Bronchial epithelial cell (primary cell): ENCODE measurements around the gene SLC26A11. TPM values are rescaled to one million over a fixed set of nuclear protein-coding genes. Genes with fewer than 3 reads are reported as not detected.
A peak's percentile ranks its signal among the peaks of the same experiment; 100 is the strongest.

Experiments used
- DNase-seq: peaks from one replicate; pipeline ENCODE4 v3.0.0-alpha.2; 2010; ENCODE audit warnings: low read depth
- FAIRE-seq: peaks from 2 replicates; lab custom pipeline; 2011; peaks lifted over from hg19 to GRCh38; lab: Jason Lieb, UNC
- H3K27me3 ChIP-seq: 2 replicates; pipeline ENCODE4 v1.5.1; 2011; ENCODE audit warnings: low read length; ENCODE audit not compliant: control insufficient read depth, insufficient read depth
- H3K36me3 ChIP-seq: 2 replicates; pipeline ENCODE4 v1.5.1; 2011; ENCODE audit warnings: low read length; ENCODE audit not compliant: control insufficient read depth, insufficient read depth
- H3K4me3 ChIP-seq: 2 replicates; pipeline ENCODE4 v1.5.1; 2011; ENCODE audit warnings: mild to moderate bottlenecking, low read depth, low read length, control low read depth
- total RNA-seq: library from RNA; depleted of rRNA; stranded (reverse); fragments of >200 nt; gene quantifications from 2 replicates; pipeline ENCODE4 v1.2.1, GENCODE V29; 2014
- TF ChIP-seq, protein P1 (sequence below): IDR thresholded peaks from 2 replicates; pipeline ENCODE4 v1.5.1; 2011; ENCODE audit warnings: mild to moderate bottlenecking, moderate library complexity, low read length, control low read depth, inconsistent platforms; ENCODE audit not compliant: insufficient read depth, severe bottlenecking

SLC26A11 gene
- total RNA-seq, 1 donor from 2014 or later: 1.3 TPM

DNA sequence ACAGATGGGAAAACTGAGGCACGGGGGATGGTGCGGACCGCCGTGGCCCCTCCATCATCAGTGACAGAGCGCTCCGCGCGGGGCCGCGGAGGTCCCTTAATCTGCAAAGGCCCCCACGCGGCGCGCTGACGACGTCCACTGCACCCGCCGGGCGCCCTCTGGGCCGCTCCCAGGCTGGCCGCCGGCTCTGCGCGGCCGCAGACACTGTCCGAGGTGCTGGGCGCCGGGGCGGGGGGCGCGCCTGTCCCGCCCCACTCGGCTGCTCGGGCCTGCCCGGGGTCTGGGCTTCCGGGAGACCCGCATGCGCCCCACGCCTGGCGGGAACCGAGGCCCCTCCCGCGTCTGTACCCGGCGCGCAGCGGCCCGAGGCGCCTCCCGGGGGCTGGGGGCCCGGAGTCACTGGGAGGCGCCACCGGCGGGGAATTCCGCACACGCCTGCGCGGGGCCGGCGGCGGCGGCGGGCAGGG lies 39.9 kb downstream of the SLC26A11 start:
- FAIRE-seq: no peak
- Histone ChIP-seq H3K36me3 (peaks cover 4% of the 10 kb centered on the region), H3K4me3 (peak overlapping the region; percentile 36), H3K27me3 (no peaks in the 10 kb centered on the region)
- TF ChIP-seq, protein P1, sequence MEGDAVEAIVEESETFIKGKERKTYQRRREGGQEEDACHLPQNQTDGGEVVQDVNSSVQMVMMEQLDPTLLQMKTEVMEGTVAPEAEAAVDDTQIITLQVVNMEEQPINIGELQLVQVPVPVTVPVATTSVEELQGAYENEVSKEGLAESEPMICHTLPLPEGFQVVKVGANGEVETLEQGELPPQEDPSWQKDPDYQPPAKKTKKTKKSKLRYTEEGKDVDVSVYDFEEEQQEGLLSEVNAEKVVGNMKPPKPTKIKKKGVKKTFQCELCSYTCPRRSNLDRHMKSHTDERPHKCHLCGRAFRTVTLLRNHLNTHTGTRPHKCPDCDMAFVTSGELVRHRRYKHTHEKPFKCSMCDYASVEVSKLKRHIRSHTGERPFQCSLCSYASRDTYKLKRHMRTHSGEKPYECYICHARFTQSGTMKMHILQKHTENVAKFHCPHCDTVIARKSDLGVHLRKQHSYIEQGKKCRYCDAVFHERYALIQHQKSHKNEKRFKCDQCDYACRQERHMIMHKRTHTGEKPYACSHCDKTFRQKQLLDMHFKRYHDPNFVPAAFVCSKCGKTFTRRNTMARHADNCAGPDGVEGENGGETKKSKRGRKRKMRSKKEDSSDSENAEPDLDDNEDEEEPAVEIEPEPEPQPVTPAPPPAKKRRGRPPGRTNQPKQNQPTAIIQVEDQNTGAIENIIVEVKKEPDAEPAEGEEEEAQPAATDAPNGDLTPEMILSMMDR: no peak
- no peak for DNase-seq

DNA sequence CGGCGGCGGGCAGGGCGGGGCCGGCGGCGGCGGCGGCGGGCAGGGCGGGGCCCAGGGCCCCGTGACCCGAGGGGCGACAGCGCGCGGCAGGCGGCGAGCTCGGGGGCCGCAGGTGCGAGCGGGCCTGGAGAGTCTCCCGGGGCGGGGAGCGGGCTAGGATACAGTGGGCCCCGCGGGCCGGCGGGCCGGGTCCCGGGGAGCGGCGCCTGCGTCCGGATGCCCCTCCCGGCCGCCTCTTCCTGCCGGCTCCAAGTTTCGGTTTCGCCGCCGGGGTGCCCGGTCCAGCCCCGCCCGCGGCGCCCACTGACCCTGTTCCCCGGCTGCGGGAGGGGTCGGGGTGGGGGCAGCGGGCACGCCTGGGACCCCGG lies 40.5 kb downstream of the SLC26A11 start, which contains the start of gene RNF213:
Gene RNF213 (plus strand): TSS at position 62 of the 368 bp plus-strand sequence. CDS start 2,830 bp downstream, outside the sequence.
- no peak for FAIRE-seq
- TF ChIP-seq, protein P1: no peak
- DNase-seq: no peak
- Histone ChIP-seq H3K4me3 (peak within 1 kb of the TSS; percentile 75), H3K36me3 (peaks cover 7% of the 10 kb centered on the region), H3K27me3 (no peaks in the 10 kb centered on the region)

DNA sequence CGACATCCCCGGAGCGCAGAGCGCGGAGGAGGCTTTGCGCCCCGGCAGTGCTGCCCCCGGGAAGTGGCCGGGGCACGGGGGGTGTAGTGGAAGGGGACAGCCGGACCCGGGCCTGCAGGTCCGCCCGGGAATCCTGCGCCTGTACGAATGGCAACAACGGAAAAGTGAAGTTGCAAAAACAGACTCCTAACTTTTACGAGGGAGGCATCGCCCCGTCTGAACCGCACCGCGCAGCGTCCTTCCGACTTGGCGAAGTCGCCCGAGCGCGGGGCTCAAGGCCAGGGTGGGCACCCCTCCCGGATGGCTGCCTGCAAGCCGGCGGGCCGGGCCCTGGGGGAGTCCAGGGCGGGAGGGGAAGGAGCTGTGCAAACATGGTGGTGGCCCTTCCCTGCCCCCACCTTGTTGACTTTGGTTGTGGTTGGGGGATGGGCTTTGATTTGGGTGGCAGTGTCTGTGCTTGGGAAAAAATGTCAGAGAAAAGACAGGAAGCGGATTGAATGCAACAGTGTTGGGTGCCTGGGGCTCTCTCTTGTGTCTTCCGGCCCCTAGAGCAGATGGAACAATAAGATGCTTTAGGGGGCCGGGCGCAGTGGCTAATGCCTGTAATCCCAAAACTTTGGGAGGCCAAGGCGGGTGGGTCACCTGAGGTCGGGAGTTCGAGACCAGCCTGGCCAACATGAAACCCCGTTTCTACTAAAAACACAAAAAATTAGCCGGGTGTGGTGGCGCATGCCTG lies 41.1 kb downstream of the SLC26A11 start:
- Histone ChIP-seq H3K27me3 (no peaks in the 10 kb centered on the region), H3K36me3 (peaks cover 7% of the 10 kb centered on the region), H3K4me3 (peak overlapping the region; percentile 75)
- TF ChIP-seq, protein P1: no peak
- DNase-seq: peak; percentile 46
- no peak for FAIRE-seq

DNA sequence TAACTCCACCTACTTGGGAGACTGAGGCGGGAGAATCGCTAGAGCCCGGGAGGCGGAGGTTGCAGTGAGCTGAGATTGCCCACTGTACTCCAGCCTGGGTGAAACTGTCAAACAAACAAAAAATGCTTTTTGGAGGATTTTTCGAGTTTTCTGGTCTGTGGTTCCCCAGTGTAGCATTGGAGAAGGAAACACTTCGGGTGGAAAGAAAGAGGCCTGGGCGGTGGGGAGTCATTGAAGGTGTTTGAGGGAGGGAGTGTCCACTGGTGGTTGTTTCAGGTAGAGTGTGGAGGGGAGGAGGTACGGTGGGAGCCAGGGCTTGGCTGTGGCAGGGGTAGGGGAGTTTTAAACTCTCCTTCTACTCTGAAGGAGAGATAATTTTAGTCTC lies 41.7 kb downstream of the SLC26A11 start:
- Histone ChIP-seq H3K27me3 (no peaks in the 10 kb centered on the region), H3K36me3 (peaks cover 8% of the 10 kb centered on the region), H3K4me3 (peak overlapping the region; percentile 75)
- DNase-seq: no peak
- no peak for FAIRE-seq
- TF ChIP-seq, protein P1: no peak

DNA sequence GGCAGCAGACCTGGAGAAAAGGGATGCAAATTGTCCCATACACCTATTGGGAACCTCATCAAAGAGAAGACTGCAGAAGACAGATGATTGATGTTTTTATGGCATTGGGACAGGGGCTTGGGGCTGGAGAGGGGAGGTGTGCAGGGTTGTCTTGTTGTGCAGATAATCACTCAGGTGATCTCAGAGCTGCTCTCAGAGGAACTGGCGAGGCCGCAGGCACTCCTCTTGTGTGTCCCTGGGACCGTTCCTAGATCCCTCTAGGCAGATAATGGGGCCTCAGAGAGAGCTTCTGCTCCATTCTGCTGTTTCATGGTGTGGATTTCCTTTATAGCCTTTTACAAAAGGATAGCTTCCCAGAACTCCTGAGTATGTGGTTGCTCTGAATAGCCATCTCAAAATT lies 42.1 kb downstream of the SLC26A11 start:
- H3K27me3 ChIP-seq: no peaks in the 10 kb centered on the region
- no peak overlapping the region for H3K4me3 ChIP-seq
- TF ChIP-seq, protein P1: no peak
- DNase-seq: no peak
- no peak for FAIRE-seq
- H3K36me3 ChIP-seq: peaks cover 8% of the 10 kb centered on the region

DNA sequence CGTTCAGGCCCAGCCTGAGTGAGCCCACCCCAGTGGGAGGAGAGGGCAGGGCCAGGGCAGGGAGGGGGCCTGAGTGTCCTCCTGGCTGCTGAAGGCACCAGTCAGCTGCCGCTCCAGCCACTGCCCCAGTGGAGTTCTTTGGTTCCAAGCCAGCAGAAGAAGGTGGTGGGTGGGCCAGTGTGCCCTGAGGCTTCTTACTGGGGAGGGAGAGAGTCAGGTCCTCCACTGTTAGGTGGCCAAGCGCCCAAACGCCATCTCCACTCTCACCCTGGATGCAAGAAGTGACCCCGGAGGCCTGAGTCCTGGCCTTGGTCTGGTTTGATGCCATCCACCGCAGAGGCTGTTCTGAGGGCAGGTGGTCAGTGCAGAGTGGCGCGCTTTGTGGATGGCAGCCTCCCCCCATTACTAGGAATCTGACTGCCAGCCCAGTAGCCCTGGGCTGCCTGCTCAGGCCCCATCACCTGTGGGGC lies 42.6 kb downstream of the SLC26A11 start:
- no peak overlapping the region for H3K4me3 ChIP-seq

More for the DNA sequence above, 42.6 kb downstream of the SLC26A11 start:
- DNase-seq (no peak), FAIRE-seq (no peak)
- TF ChIP-seq, protein P1: no peak
- H3K27me3 ChIP-seq: no peaks in the 10 kb centered on the region
- H3K36me3 ChIP-seq: peaks cover 10% of the 10 kb centered on the region
